Endothelial cell of umbilical vein (primary cell): Measurements from ENCODE around the gene TARS1.

ENCODE experiments used
- CTCF ChIP-seq, 2 donors: IDR thresholded peaks; 1 replicate in 1 of 2; 2 replicates in 1 of 2; pipeline ENCODE4 v1.5.1; 2011; ENCODE audit warnings: low read length in 2 of 2, mild to moderate bottlenecking in 2 of 2, moderate library complexity in 2 of 2, control low read depth in 1 of 2, inconsistent platforms in 1 of 2, low read depth in 1 of 2; ENCODE audit not compliant: insufficient read depth in 1 of 2; ENCODE audit errors: extremely low read depth in 1 of 2
- EZH2 ChIP-seq: IDR thresholded peaks from 2 replicates; pipeline ENCODE4 v1.6.1; 2012; ENCODE audit warnings: borderline replicate concordance, low read depth, mild to moderate bottlenecking, moderate library complexity, low read length, inconsistent platforms; ENCODE audit not compliant: severe bottlenecking
- JUN ChIP-seq: IDR thresholded peaks from 2 replicates; pipeline ENCODE4 v1.6.1; 2011; ENCODE audit warnings: borderline replicate concordance, low read depth; ENCODE audit not compliant: insufficient read length, insufficient read depth
- MAX ChIP-seq: IDR thresholded peaks from 2 replicates; pipeline ENCODE4 v1.6.1; 2011; ENCODE audit not compliant: insufficient read depth, insufficient read length
- POLR2A ChIP-seq: IDR thresholded peaks from 2 replicates; pipeline ENCODE4 v1.6.1; 2012; ENCODE audit warnings: low read depth, mild to moderate bottlenecking, control low read depth, low read length
- POLR2AphosphoS5 ChIP-seq: IDR thresholded peaks from 2 replicates; pipeline ENCODE4 v1.6.1; 2012; ENCODE audit warnings: low read depth, mild to moderate bottlenecking, control low read depth, low read length, moderate library complexity; ENCODE audit not compliant: insufficient read depth

GRCh38 chr5:33488558-33489355 lies 48.0 kb downstream of the TARS1 start:
- TF ChIP-seq CTCF (IDR thresholded peaks at IDR 0.05; ENCODE audit: extremely low read depth in 1 of 2, insufficient read depth in 1 of 2, low read depth in 1 of 2, low read length in 2 of 2) = no peak
- no peak for TF ChIP-seq POLR2A
- TF ChIP-seq MAX = no peak
- TF ChIP-seq EZH2 = no peak
- no peak for TF ChIP-seq JUN
- no peak for TF ChIP-seq POLR2AphosphoS5
